ENCODE measurements around the gene DDI1. TPM values are rescaled to one million over a fixed set of nuclear protein-coding genes. Genes with fewer than 3 reads are reported as not detected.
A peak's percentile ranks its signal among the peaks of the same experiment; 100 is the strongest.

DDI1 gene
- total and polyA plus RNA-seq, 10 of the 15 experiments (the other 5 are each of a cell fraction or from before 2014, with no cell fraction given) = not detected

GRCh38 chr11:104067534-104067933, 31.1 kb downstream of the DDI1 start (continued):
- no peak for TF ChIP-seq ZNF687 (IDR thresholded peaks at IDR 0.05)
- TF ChIP-seq DPF2 (IDR thresholded peaks at IDR 0.05) = no peak
- TF ChIP-seq ZNF207 (IDR thresholded peaks at IDR 0.05; ENCODE audit: borderline replicate concordance) = no peak
- no peak for TF ChIP-seq SRF (IDR thresholded peaks at IDR 0.05; ENCODE audit: low read depth in 2 of 2, low read length in 2 of 2)
- TF ChIP-seq GATAD2B (conservative IDR thresholded peaks at IDR 0.05; ENCODE audit: low read depth) = no peak
- TF ChIP-seq TBL1XR1 (IDR thresholded peaks at IDR 0.05; ENCODE audit: low read depth, low read length) = no peak
- TF ChIP-seq EED (IDR thresholded peaks at IDR 0.05; ENCODE audit: low read depth) = no peak
- no peak for TF ChIP-seq PAX5 (IDR thresholded peaks at IDR 0.05; ENCODE audit: borderline replicate concordance, low read depth, low read length)

- in situ Hi-C loops (cut with MboI) (no loop called here), intact Hi-C loops (cut with micrococcal nuclease; ENCODE audit: unreplicated experiment) (no loop called here)
- no peaks in the 10 kb centered on the region for H4K20me1 ChIP-seq (ENCODE audit: control insufficient read depth, insufficient read depth)
- CTCF ChIA-PET = no interaction called here
- no peak overlapping the region for H3K27ac ChIP-seq (ENCODE audit: control insufficient read depth, insufficient read depth)
- no TSS peak for BruUV-seq (replicated peaks)
- H3K27me3 ChIP-seq (replicated peaks in 1 of 2; ENCODE audit: control insufficient read depth in 2 of 2, insufficient read depth in 2 of 2, low read length in 1 of 2) = no peaks in the 10 kb centered on the region; a peak in 1 of 4 replicates
- POLR2A ChIA-PET = no interaction called here
- FAIRE-seq (no peak), DNase-seq (ENCODE audit: low read depth, low spot score) (peak; percentile 19), ATAC-seq (peak; percentile 85)
- 1% methylated on average over 3 of the region's 3 CpGs for WGBS (ENCODE audit: insufficient coverage, insufficient replicate concordance, low lambda C conversion rate, missing lambda C conversion rate)
- no peak overlapping the region for H3K4me2 ChIP-seq (ENCODE audit: control insufficient read depth, insufficient read depth)
- H3K4me3 ChIP-seq = no peak overlapping the region
- H3K36me3 ChIP-seq (ENCODE audit: control insufficient read depth in 2 of 2, insufficient read depth in 2 of 2, low read length in 1 of 2) = no peaks in the 10 kb centered on the region
- no peaks in the 10 kb centered on the region for H3K4me1 ChIP-seq (ENCODE audit: control insufficient read depth, insufficient read depth, low read length)
- RAD21 ChIA-PET (ENCODE audit: unreplicated experiment) = no interaction called here
- H2AFZ ChIP-seq (ENCODE audit: control insufficient read depth, low read depth, low read length) = no peak overlapping the region
- no peaks in the 10 kb centered on the region for H3K9me3 ChIP-seq (replicated peaks; ENCODE audit: control insufficient read depth, insufficient read depth, low read length)
- SMC1A ChIA-PET (ENCODE audit: uncharacterized antibody, unreplicated experiment) = interaction anchor here (0.6 kb wide), 1 partner anchor 95 kb away, joined by 3 read pairs; no protein-coding TSS in a partner anchor
- no peaks in the 10 kb centered on the region for H3K79me2 ChIP-seq (ENCODE audit: control insufficient read depth, insufficient read depth, low read length)
- TF ChIP-seq SPI1 (IDR thresholded peaks at IDR 0.05; ENCODE audit: borderline replicate concordance, insufficient read depth, low read depth, low read length) = peak; percentile 63; the same call in 1 of the 2 replicates
- TF ChIP-seq POLR2AphosphoS2 (IDR thresholded peaks at IDR 0.05; ENCODE audit: low read depth, low read length) = no peak
- no peak overlapping the region for H3K9ac ChIP-seq (ENCODE audit: control insufficient read depth, insufficient read depth, low read length)
Observed at GRCh38 chr11:104073950-104074705, 37.7 kb downstream of the DDI1 start.

All from GM12878 (cell line).